NCI-H2171 (cell line): ENCODE measurements around the gene F2.
"Not testable (repeated sequence)": the region's sequence is repeated elsewhere in the genome, so short reads cannot be mapped to it uniquely, and the experiment has no call there.

Experiments
- DNase-seq: peaks from one replicate; lab custom pipeline; 2025; lab: John Stamatoyannopoulos, UW

F2 gene

GRCh38 chr11:46686886-46687795, 31.9 kb upstream of the F2 start:
- DNase-seq, result no peak

GRCh38 chr11:46690702-46691101, 28.3 kb upstream of the F2 start:
- no peak for DNase-seq

- no peak for DNase-seq
Measured at GRCh38 chr11:46692450-46692849, 26.6 kb upstream of the F2 start.

- DNase-seq, result no peak
Measured at GRCh38 chr11:46693597-46694012, 25.4 kb upstream of the F2 start.

- DNase-seq, result no peak
Measured at GRCh38 chr11:46694072-46694471, 24.9 kb upstream of the F2 start.

- DNase-seq, result no peak
Measured at GRCh38 chr11:46694607-46695006, 24.4 kb upstream of the F2 start.

- no peak for DNase-seq
Measured at GRCh38 chr11:46695345-46696211, 23.4 kb upstream of the F2 start.

- no peak for DNase-seq
Measured at GRCh38 chr11:46696212-46696558, 22.8 kb upstream of the F2 start.

- no peak for DNase-seq
Measured at GRCh38 chr11:46697303-46697702, 21.7 kb upstream of the F2 start.

- DNase-seq, result no peak
Measured at GRCh38 chr11:46697723-46698122, 21.3 kb upstream of the F2 start.

- no peak for DNase-seq
Measured at GRCh38 chr11:46698597-46698996, 20.4 kb upstream of the F2 start.

GRCh38 chr11:46700241-46701077, 18.6 kb upstream of the F2 start, which contains the start of the genes ARHGAP1 and ZNF408:
ARHGAP1 (minus strand) TSS chr11:46700619; CDS start chr11:46696107, 4,512 bp downstream.
ZNF408 (plus strand) TSS chr11:46701031; CDS start chr11:46701048, 17 bp downstream.
- peak; percentile 99 for DNase-seq

- no peak for DNase-seq
Measured at GRCh38 chr11:46701078-46701654, 17.8 kb upstream of the F2 start.

GRCh38 chr11:46705070-46705688, 13.8 kb upstream of the F2 start:
- no peak for DNase-seq

GRCh38 chr11:46706886-46707285, 12.1 kb upstream of the F2 start:
- DNase-seq, result no peak

- DNase-seq, result not testable (repeated sequence)
Measured at GRCh38 chr11:46709351-46709750, 9.7 kb upstream of the F2 start.

- DNase-seq, result no peak
Measured at GRCh38 chr11:46710821-46711269, 8.2 kb upstream of the F2 start.

GRCh38 chr11:46711303-46711702, 7.7 kb upstream of the F2 start:
- no peak for DNase-seq

GRCh38 chr11:46712874-46713576, 6.0 kb upstream of the F2 start:
- DNase-seq, result no peak

GRCh38 chr11:46717825-46718154, 1.2 kb upstream of the F2 start:
- DNase-seq, result not testable (repeated sequence)
